Liver (tissue), 9 donors: ENCODE data around the gene TBX15. TPM values are rescaled to one million over a fixed set of nuclear protein-coding genes. Genes with fewer than 3 reads are reported as not detected.

Source experiments
- DNase-seq: peaks from one replicate; pipeline ENCODE4 v3.0.0-alpha.2; 2017; ENCODE audit warnings: low spot score
- H3K27ac ChIP-seq, 2 donors: one replicate each; pipeline ENCODE4 v1.7.0; 2013; ENCODE audit warnings: inconsistent platforms in 2 of 2, low read length in 2 of 2, control low read depth in 1 of 2, low read depth in 1 of 2, mild to moderate bottlenecking in 1 of 2
- H3K27me3 ChIP-seq, 4 donors: one replicate each; pipeline versions ENCODE4 v1.6.1 to v1.7.0; 2013; ENCODE audit warnings: low read length in 3 of 4, inconsistent platforms in 1 of 4, mild to moderate bottlenecking in 1 of 4, moderate library complexity in 1 of 4; ENCODE audit not compliant: control insufficient read depth in 4 of 4, insufficient read depth in 4 of 4
- H3K36me3 ChIP-seq, 4 donors: one replicate each; pipeline versions ENCODE4 v1.6.1 to v1.7.0; 2013; ENCODE audit warnings: low read length in 3 of 4, mild to moderate bottlenecking in 3 of 4, low read depth in 1 of 4, moderate library complexity in 1 of 4; ENCODE audit not compliant: control insufficient read depth in 4 of 4, insufficient read depth in 3 of 4
- H3K4me1 ChIP-seq, 4 donors: one replicate each; pipeline versions ENCODE4 v1.6.1 to v1.7.0; 2013; ENCODE audit warnings: low read length in 3 of 4, mild to moderate bottlenecking in 3 of 4, moderate library complexity in 1 of 4; ENCODE audit not compliant: control insufficient read depth in 4 of 4, insufficient read depth in 4 of 4
- H3K4me3 ChIP-seq, 3 donors: one replicate each; pipeline versions ENCODE4 v1.6.1 to v1.7.0; 2013; ENCODE audit warnings: low read length in 3 of 3, control low read depth in 1 of 3, low read depth in 1 of 3, mild to moderate bottlenecking in 1 of 3
- H3K9ac ChIP-seq, 2 donors: one replicate each; pipeline ENCODE4 v1.7.0; 2013; ENCODE audit warnings: low read length in 2 of 2, mild to moderate bottlenecking in 2 of 2, moderate library complexity in 2 of 2, control low read depth in 1 of 2, low read depth in 1 of 2
- H3K9me3 ChIP-seq, 4 donors: one replicate each; pipeline versions ENCODE4 v1.6.1 to v1.7.0; 2013; ENCODE audit warnings: low read length in 3 of 4; ENCODE audit not compliant: control insufficient read depth in 4 of 4
- CTCF ChIP-seq: fragments of 150-350 bp; IDR thresholded peaks from 2 replicates; pipeline ENCODE4 v1.5.1; 2017; ENCODE audit warnings: improper control_type of control experiment, low read depth, low read length; ENCODE audit not compliant: missing input control
- EGR1 ChIP-seq, 2 donors: IDR thresholded peaks; 2 replicates each; pipeline ENCODE4 v1.6.1; 2016 to 2018; ENCODE audit warnings: antibody characterized with exemption in 2 of 2, low read depth in 2 of 2
- FOXA1 ChIP-seq: IDR thresholded peaks from 2 replicates; pipeline ENCODE4 v1.6.1; 2016; ENCODE audit warnings: antibody characterized with exemption
- GABPA ChIP-seq, 2 donors: IDR thresholded peaks in 1 of 2; conservative IDR thresholded peaks in 1 of 2; 2 replicates each; pipeline ENCODE4 v1.6.1; 2016; ENCODE audit warnings: antibody characterized with exemption in 2 of 2, mild to moderate bottlenecking in 1 of 2, moderate library complexity in 1 of 2
- HNF4A ChIP-seq, 2 donors: conservative IDR thresholded peaks; 2 replicates each; pipeline ENCODE4 v1.6.1; 2016; ENCODE audit warnings: antibody characterized with exemption in 2 of 2, mild to moderate bottlenecking in 2 of 2
- HNF4G ChIP-seq: IDR thresholded peaks from 2 replicates; pipeline ENCODE4 v1.6.1; 2016; ENCODE audit warnings: antibody characterized with exemption
- REST ChIP-seq: IDR thresholded peaks from 2 replicates; pipeline ENCODE4 v1.6.1; 2016; ENCODE audit warnings: antibody characterized with exemption, mild to moderate bottlenecking
- SP1 ChIP-seq: IDR thresholded peaks from 2 replicates; pipeline ENCODE4 v1.6.1; 2018; ENCODE audit warnings: antibody characterized with exemption, mild to moderate bottlenecking
- TAF1 ChIP-seq: conservative IDR thresholded peaks from 2 replicates; pipeline ENCODE4 v1.6.1; 2016; ENCODE audit warnings: antibody characterized with exemption, mild to moderate bottlenecking
- YY1 ChIP-seq: IDR thresholded peaks from 2 replicates; pipeline ENCODE4 v1.6.1; 2016; ENCODE audit warnings: antibody characterized with exemption, mild to moderate bottlenecking
- WGBS: extraction: QIAGEN DNeasy Blood & Tissue Kit; methylation state at CpG from one replicate; pipeline ENCODE4 v1.1.7; 2013; 5-methylcytosine and 5-hydroxymethylcytosine counted together
- polyA plus RNA-seq, 2 donors: library from polyadenylated mRNA; stranded (reverse) in 1 of 2; unstranded in 1 of 2; fragments of 200-250 nt in 1 of 2; fragments of >200 nt in 1 of 2; fragmentation: Nextera tagmentation in 1 of 2; extraction: Ambion mirVana in 1 of 2; gene quantifications; one replicate each; pipeline versions ENCODE4 v1.2.1 to v1.2.3, GENCODE V29; 2013 to 2015
- total RNA-seq, 2 donors: library from RNA; depleted of rRNA; stranded (reverse); fragments of >200 nt; gene quantifications; one replicate each; pipeline ENCODE4 v1.2.3, GENCODE V29; 2014
- TF ChIP-seq, protein P1 (sequence below): IDR thresholded peaks from 2 replicates; pipeline ENCODE4 v1.6.1; 2016; ENCODE audit warnings: antibody characterized with exemption
- TF ChIP-seq, protein P2 (sequence below): IDR thresholded peaks from 2 replicates; pipeline ENCODE4 v1.6.1; 2016; ENCODE audit warnings: antibody characterized with exemption
- TF ChIP-seq, protein P3 (sequence below): IDR thresholded peaks from 2 replicates; pipeline ENCODE4 v1.6.1; 2016; ENCODE audit warnings: antibody characterized with exemption
- donor health status: healthy.
- donor health status: healthy.
- donor health status: healthy.
- donor health status: healthy.
- donor health status: healthy.

TBX15 gene
- total and polyA plus RNA-seq, 4 donors, result 0.09 to 15.5 (median 3.5) TPM

DNA sequence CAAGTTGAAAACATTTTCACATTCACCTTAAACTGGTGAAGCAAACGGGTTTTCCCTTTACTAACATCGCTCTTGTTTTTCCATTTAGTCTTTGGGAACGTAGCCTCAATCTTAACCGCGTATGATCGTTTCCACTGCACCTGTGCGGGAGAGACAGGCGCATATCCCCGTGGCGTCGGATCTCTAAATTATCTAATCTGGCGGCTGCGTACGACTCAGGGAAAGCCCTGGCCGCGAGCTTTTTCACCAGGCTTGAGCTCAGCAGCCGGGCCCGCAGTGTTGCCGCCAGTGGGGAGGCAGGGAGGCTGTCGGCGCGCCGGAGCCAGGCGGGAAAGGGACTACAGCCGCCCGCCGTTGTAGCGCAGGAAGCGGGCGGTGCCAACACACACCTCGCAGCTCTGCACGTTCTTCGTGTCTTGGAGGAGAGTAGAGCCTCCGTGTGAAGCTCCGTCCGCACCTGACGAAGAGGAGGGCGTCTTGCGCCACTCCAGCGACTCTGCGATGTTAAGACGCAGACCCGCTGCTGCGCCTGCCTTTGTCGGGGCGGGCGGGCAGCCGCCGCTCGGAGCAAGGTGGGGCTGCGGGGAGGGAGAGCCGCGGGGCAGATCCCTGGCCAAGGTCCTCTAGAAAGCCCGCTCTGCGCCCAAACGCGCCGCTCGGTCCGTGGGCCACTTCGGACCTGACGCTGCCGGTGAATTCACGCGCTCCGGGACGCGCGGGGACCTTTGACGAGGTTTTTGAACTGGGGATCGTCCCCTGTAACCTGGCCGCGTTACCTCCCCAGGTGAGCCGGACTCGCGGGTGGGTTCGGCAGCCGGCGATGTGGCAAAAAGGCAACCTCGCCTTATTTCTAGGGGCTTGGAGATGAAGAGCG is 18.5 kb upstream of the TBX15 start:
- H3K4me3 ChIP-seq, result no peak overlapping the region
- H3K4me1 ChIP-seq, result peaks cover 8 to 21% (median 12%) of the 10 kb centered on the region in 4 donors
- WGBS, result 6% methylated on average over 81 of the region's 81 CpGs
- H3K36me3 ChIP-seq, result no peaks in the 10 kb centered on the region
- H3K9ac ChIP-seq, result no peak overlapping the region
- DNase-seq, result no peak
- TF ChIP-seq CTCF, result no peak
- peaks cover 0 to 12% (median 0%) of the 10 kb centered on the region in 4 donors for H3K9me3 ChIP-seq
- H3K27ac ChIP-seq, result no peak overlapping the region
- H3K27me3 ChIP-seq, result peaks cover 0 to 21% (median 19%) of the 10 kb centered on the region in 4 donors

- Histone ChIP-seq H3K4me3 (no peak overlapping the region), H3K4me1 (peaks cover 8 to 24% (median 13%) of the 10 kb centered on the region in 4 donors), H3K9ac (no peak overlapping the region), H3K9me3 (peaks cover 0 to 12% (median 0%) of the 10 kb centered on the region in 4 donors), H3K27me3 (peaks cover 0 to 25% (median 19%) of the 10 kb centered on the region in 4 donors), H3K27ac (no peak overlapping the region), H3K36me3 (no peaks in the 10 kb centered on the region)
- no peak for DNase-seq
- 13% methylated on average over 17 of the region's 17 CpGs for WGBS
- TF ChIP-seq, protein P1, sequence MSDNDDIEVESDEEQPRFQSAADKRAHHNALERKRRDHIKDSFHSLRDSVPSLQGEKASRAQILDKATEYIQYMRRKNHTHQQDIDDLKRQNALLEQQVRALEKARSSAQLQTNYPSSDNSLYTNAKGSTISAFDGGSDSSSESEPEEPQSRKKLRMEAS, result no peak
- TF ChIP-seq TAF1 (no peak), FOXA1 (no peak), HNF4A (conservative IDR thresholded peaks at IDR 0.05) (no peak), GABPA (IDR thresholded peaks at IDR 0.05 in 1 of 2, conservative IDR thresholded peaks at IDR 0.05 in 1 of 2) (no peak), HNF4G (no peak), SP1 (no peak)
- TF ChIP-seq, protein P2, sequence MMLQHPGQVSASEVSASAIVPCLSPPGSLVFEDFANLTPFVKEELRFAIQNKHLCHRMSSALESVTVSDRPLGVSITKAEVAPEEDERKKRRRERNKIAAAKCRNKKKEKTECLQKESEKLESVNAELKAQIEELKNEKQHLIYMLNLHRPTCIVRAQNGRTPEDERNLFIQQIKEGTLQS, result no peak
- TF ChIP-seq, protein P3, sequence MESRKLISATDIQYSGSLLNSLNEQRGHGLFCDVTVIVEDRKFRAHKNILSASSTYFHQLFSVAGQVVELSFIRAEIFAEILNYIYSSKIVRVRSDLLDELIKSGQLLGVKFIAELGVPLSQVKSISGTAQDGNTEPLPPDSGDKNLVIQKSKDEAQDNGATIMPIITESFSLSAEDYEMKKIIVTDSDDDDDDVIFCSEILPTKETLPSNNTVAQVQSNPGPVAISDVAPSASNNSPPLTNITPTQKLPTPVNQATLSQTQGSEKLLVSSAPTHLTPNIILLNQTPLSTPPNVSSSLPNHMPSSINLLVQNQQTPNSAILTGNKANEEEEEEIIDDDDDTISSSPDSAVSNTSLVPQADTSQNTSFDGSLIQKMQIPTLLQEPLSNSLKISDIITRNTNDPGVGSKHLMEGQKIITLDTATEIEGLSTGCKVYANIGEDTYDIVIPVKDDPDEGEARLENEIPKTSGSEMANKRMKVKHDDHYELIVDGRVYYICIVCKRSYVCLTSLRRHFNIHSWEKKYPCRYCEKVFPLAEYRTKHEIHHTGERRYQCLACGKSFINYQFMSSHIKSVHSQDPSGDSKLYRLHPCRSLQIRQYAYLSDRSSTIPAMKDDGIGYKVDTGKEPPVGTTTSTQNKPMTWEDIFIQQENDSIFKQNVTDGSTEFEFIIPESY, result no peak
These were observed 17.7 kb upstream of the TBX15 start for GRCh38 chr1:119005724-119006405.

DNA sequence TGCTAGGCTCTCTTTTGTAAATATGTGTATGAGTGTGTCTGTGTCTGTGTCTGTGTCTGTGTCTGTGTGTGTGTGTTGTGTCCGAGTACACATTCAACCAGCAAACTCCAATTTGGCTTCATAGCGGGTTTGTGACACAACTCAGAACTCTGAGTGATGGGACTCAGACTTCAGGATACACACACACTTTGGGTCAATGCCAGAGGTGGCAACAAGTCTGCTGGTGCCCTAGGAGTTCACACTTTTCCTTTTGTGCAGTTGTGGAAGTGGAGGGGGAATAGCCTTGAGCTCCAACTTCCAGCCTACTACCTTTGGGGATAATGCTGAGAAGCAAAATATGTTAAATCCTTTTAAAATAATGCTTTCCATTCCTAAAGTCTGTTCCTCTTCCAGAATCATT is 16.6 kb upstream of the TBX15 start:
- Histone ChIP-seq H3K9me3 (peaks cover 0 to 12% (median 0%) of the 10 kb centered on the region in 4 donors), H3K4me3 (no peak overlapping the region), H3K36me3 (no peaks in the 10 kb centered on the region), H3K4me1 (peaks cover 10 to 29% (median 14%) of the 10 kb centered on the region in 4 donors), H3K27me3 (peaks cover 0 to 24% (median 19%) of the 10 kb centered on the region in 4 donors), H3K27ac (no peak overlapping the region), H3K9ac (no peak overlapping the region)
- DNase-seq, result no peak
- 48% methylated on average over 2 of the region's 2 CpGs for WGBS
- no peak for TF ChIP-seq SP1
- no peak for TF ChIP-seq YY1
- TF ChIP-seq EGR1 (IDR thresholded peaks at IDR 0.05; ENCODE audit: low read depth in 2 of 2), result no peak
- TF ChIP-seq HNF4A (conservative IDR thresholded peaks at IDR 0.05), result no peak
- no peak for TF ChIP-seq HNF4G
- no peak for TF ChIP-seq REST
